GM12875 (cell line): Measurements from ENCODE around the gene VRK1.

Experiments used
- H3K4me3 ChIP-seq: one replicate; pipeline ENCODE4 v1.5.1; 2011; ENCODE audit warnings: low read depth, low read length, control low read depth
- TF ChIP-seq, protein P1 (sequence below): IDR thresholded peaks from 2 replicates; pipeline ENCODE4 v1.5.1; 2011; ENCODE audit warnings: low read depth, mild to moderate bottlenecking, control low read depth, inconsistent platforms, low read length, moderate library complexity, borderline replicate concordance; ENCODE audit not compliant: insufficient read depth

Gene VRK1

DNA sequence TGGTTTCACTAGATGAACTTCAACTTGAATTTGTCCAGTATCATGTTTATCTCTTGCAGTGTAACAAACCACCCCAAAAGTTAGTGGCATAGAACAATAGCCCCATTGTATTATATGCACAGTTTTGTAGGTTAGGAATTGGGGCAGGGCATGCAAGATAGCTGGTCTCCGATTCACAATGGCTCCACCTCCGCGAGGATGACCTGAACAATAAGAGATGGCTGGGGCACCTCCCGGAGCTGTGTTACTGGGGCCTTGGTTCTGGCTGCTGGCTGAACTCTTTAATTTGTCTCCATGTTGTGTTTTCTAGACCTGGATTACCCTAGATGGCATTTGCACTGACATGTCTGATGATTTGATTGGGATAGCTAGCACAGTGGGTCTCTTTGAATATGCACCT, 20.4 kb upstream of the VRK1 start:
- TF ChIP-seq, protein P1, sequence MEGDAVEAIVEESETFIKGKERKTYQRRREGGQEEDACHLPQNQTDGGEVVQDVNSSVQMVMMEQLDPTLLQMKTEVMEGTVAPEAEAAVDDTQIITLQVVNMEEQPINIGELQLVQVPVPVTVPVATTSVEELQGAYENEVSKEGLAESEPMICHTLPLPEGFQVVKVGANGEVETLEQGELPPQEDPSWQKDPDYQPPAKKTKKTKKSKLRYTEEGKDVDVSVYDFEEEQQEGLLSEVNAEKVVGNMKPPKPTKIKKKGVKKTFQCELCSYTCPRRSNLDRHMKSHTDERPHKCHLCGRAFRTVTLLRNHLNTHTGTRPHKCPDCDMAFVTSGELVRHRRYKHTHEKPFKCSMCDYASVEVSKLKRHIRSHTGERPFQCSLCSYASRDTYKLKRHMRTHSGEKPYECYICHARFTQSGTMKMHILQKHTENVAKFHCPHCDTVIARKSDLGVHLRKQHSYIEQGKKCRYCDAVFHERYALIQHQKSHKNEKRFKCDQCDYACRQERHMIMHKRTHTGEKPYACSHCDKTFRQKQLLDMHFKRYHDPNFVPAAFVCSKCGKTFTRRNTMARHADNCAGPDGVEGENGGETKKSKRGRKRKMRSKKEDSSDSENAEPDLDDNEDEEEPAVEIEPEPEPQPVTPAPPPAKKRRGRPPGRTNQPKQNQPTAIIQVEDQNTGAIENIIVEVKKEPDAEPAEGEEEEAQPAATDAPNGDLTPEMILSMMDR, result no peak
- no peak overlapping the region for H3K4me3 ChIP-seq

DNA sequence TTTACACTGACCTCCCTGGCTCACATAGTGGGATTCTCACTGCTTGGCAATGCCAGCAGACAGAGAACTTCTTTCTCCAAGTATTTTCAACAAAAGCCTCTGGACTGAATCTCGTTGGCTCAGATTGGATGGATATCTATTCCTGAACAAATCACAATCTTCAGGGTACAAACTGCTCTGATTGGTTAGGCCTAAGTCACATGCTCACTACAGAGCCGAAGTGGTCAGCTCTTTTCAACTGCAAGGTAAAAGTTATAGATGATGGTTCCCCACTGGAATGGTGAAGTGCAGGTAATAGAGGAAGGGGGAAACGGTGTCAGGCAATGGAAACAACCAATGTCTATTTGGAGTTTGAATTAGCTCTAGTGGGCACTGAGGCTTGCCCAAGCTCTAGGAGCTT, 16.7 kb upstream of the VRK1 start:
- TF ChIP-seq, protein P1, result no peak
- no peak overlapping the region for H3K4me3 ChIP-seq

DNA sequence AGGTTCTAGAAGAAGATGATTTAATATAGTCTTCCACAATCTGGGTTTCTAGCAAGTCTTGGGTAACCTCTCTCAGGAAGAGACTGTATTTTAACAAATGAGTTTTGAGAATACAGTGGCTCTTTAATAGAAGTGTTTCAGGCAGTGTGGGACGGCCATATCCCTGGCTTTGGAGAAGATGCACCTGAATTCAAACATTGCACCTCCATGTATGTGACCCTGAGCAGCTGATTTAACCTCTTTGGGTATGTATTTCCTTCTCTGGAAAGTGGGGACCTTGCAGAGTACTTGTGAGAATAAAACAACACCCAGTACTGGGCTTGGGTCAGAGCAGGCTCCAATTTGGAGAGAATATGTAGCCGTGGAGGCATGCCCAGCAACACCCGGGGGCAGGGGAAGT, 15.8 kb upstream of the VRK1 start:
- TF ChIP-seq, protein P1, result no peak
- no peak overlapping the region for H3K4me3 ChIP-seq

DNA sequence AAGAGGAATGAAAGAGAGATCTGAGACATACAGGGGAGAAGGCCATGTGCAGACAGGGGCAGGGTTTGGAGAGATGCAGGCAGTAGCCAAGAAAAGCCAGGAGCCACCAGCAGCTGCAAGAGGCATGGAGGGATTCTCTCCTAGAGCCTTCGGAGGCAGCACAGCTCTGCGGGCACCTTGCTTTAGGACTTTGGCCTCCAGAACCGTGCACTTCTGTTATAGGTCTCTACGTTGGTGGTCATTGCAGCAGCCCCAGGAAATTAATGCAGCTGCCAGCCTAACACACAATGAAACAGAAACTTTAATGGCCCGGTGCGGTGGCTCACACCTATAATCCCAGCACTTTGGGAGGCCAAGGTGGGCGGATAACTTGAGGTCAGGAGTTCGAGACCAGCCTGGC, 14.7 kb upstream of the VRK1 start:
- no peak overlapping the region for H3K4me3 ChIP-seq
- TF ChIP-seq, protein P1, result no peak

DNA sequence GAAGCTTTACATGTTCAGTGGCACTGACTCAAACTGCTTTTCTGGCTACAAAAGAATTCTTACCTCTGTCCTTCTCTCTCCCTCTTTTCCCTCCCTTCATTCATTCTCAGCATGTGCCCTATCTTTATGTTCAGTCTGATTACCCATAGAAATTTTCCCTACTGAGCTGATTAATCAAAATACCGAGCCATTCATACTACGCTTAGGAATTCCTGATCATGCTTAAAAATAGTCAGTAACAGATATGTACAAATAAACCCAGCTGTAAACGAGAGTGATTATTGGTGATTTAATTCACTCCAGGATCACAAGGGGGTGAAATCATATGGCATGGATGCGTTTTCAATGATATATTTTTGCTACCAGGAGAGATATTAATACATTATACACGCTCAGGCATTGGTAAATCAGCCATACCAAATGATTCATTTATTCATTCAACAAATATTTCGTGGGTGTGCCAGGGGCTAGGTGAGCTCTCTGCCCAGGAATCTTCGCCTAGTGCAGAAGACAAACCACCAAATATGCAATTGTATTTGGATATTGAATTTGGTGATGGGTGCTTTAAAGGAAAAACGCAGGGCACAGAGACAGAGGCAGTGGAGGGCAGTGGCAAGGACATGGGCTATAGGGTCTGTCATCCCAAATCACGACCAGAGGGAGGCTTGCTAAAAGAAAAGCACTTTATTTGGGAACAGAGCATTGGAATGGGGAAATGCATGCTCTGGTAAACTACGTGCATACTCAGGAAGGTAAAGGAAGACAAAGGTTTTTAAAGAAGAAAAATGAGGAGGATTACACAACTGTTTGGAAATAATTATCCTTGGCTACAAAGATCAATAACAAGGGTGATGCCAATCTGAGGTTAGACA, 13.9 kb upstream of the VRK1 start:
- TF ChIP-seq, protein P1, result no peak
- no peak overlapping the region for H3K4me3 ChIP-seq

DNA sequence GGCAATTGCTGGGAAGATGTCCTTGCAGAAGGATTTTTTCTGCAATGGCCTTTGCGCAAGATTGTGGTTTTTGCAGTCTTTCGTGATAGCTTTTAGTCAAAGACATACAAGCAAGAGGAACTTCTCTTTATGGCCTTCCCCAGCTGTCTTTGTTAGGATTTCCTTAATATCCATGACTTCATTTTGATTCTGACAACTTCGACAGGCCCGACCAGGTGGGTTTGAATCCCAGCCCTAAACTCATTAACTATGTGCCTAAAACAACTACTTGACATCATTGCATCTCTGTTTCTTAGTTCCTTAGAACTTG, 13.3 kb upstream of the VRK1 start:
- TF ChIP-seq, protein P1, result no peak
- H3K4me3 ChIP-seq, result no peak overlapping the region

DNA sequence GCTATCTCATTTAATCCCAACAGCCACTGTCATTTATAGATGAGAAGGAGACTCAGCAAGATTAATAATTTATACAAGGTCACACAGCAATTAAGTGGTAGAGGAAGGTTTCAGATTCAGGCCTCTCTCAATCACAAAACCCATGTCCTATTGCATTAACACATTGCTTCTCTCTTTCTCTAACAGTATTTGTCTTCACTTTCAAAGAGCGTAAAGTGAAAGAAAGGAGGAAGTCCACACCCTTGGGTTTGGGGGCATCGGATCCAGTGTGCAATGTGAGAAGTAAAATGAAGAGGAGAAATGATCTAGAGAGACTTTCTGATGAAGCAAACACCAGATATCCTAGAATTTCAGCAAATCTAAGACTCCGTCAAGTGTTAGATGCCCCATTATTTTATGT, 7.0 kb upstream of the VRK1 start:
- H3K4me3 ChIP-seq, result no peak overlapping the region
- TF ChIP-seq, protein P1, result no peak
